HG03439 (cell line): ENCODE data around the gene MINAR2.
A peak's percentile ranks its signal among the peaks of the same experiment; 100 is the strongest.

Experiments used
- ATAC-seq: cut with Tn5 transposase; IDR thresholded peaks from one replicate; pipeline ENCODE4 v1.9.1; 2021; ENCODE audit warnings: mild to moderate bottlenecking, moderate library complexity; ENCODE audit not compliant: unreplicated experiment

MINAR2 gene, protein sequence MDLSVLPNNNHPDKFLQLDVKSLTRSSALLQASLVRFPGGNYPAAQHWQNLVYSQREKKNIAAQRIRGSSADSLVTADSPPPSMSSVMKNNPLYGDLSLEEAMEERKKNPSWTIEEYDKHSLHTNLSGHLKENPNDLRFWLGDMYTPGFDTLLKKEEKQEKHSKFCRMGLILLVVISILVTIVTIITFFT

DNA sequence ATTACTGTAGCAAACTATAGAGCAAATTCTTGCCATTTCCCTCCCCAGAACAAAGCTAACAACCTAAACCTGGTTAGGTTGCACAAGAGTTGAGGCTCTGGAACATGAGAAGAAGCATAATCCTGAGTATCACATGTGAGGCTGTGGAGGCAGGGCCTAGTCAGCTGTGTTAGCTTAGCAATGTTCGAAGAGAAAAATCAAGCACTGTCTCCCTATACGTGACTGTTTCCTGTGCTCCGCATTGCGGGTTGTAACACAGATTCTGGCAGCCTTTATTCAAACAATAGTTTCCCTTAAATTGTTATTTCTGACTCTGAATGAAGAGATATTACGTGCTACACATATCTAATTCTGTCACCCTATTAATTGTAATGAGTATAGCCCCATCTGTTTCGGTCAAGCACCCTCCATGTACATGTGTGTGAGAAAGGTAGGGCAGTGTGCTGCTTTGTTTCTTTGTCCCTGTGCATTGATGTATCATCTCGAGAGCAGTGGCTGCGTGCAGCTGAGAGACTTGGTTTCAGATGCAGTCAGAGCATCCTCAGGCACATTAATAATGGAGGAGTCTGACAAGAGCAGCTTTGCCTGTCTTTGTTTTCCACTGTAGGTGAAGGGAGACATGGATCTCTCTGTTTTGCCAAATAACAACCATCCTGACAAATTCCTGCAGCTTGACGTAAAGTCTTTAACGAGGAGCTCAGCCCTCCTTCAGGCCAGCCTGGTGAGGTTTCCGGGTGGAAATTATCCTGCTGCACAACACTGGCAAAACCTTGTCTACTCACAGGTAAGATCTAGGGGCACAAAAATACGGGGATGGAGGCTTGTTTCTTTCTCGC lies at the start of gene MINAR2:
MINAR2 (plus strand) TSS at position 523 of the 836 bp plus-strand sequence; CDS start at position 620, 97 bp downstream.
- no peak for ATAC-seq

DNA sequence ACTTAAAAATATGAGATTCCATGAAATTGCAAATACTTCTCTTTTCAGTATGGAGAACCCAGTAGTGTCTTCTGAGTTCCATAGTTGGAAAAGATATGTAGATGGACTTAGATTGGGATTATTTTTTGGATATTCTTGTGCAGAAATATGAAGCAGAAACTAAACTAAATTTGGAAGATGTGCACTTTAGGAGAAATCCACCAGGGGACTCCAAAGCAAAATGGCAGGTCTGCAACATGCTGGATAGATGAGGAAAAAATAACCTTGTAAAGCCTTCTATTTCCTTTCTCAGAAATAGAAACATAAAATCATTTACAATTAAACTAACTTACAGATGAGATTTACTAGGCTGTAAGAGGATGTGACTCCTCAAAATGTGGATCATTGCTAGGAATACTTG lies 49.2 kb upstream of the MINAR2 start:
- no peak for ATAC-seq

DNA sequence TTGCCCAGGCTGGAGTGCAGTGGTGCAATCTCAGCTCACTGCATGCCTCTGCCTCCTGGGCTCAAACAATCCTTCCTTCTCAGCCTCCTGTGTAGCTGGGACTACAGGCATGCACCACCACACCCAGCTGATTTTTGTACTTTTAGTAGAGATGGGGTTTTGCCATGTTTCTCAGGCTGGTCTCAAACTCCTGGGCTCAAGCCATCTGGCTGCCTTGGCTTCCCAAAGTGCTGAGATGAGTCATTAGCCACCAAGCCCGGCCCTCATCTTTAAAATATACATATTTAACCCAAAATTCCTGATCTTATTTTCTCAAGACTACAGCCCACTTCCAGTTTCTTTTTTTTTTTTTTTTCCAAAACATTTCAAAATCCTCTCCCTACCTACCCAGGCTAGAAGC lies 31.7 kb upstream of the MINAR2 start:
- no peak for ATAC-seq

DNA sequence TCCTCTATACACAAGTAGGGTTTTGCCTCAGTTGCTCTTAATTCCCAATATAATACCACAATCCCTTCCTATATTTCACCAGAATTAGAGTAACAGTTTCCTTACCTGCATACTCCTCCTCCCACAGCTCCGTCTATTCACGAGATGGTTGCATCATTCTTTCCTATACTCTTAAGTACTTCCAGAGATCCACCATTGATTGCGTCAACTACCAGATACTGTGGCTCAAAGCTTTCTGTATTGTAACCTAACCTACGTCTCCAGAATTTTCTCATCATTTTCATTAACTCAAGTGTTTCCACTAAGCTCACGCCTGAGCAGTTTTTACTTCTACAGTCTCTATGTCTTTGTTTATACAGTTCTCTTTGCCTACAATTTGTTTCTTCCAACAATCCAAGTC lies 31.2 kb upstream of the MINAR2 start:
- no peak for ATAC-seq

DNA sequence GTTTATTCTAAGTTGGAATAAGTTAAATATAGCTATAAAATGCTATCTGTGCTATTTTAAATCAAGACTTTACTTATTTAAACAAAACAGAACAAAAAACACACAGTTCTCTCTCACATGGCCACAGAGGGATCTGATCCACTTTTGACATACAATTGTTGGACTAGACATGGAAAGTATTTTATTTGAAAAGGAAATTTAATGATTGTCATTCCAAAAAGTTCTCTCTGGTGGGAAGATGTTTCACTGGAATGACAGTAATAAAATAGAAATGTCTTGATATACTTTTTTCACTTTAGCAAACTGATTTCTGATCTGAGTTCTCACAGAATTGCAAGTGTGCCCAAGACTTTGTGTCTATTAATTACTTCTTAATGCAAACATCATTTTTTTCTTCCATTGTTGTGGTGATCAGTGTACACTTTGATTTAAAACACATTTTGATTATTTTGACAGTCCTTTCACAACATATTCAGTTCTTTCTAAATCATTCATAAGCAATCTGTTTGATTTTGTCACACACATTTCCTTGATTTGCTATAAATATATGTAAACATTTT lies 30.1 kb upstream of the MINAR2 start:
- no peak for ATAC-seq

DNA sequence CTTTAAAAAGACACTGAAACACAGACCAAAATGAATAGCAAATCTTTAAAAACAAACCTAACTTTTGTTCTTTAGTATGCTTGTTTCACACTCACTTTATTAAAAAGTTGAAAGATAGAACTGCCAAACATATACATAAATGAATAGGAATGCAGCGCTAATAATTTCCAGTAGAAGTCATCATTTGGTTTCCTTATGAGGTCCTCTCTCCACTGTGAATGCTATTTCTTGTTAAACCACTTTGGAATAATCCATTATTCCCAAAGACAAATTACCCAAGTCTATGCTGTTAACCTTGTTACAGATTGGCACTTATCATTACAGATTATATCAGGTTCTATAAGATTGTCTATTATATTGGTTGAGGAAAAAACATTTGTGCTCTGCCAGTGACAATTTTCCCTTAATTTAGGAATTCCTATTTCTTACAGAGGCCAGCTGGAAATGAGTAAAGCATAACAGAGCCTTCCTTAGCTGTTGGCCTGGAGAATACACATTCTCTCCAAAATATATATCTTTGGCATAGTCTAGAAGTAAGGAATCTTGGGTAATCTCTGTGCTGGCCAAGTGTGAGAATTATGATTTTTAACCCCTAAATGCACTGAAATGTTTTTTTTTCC lies 29.3 kb upstream of the MINAR2 start:
- ATAC-seq = no peak

DNA sequence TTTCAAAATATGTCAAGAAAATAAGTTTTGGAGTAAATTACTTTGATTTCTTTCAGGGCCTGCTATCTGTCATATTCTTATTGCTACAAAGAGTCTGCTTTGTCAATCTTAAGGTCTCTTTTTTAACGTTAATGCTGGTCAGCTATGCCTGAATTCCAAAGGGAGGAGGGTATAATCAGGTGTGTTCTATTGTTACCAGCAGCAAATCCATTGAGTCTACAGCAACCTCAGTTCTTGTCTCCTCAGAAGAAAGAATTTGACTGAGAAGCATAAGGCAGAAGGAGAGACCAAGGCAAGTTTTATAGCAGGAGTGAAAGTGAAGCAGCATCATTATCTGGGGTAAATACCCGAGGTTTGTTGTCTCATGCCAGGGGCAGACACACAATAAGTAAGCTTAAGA lies 23.7 kb upstream of the MINAR2 start:
- no peak for ATAC-seq

DNA sequence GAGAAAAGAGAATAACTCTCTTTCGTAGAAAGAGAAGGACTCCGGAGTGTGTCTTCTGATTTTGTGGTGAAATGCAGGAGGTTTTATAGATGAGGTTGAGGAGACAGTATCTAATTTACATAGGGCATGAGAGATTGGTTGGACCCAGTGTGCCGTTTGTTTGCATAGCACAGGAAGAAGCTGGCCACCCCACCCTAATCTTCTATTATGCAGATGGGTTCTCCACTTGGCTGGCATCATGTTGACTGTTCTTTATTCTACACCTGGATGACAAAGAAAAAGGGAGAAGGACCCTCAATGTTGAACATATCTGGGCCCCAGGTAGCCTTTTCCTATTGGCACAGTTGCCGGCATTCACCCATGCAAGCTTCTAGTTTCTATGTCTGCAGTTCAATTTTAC lies 23.2 kb upstream of the MINAR2 start:
- ATAC-seq = no peak

DNA sequence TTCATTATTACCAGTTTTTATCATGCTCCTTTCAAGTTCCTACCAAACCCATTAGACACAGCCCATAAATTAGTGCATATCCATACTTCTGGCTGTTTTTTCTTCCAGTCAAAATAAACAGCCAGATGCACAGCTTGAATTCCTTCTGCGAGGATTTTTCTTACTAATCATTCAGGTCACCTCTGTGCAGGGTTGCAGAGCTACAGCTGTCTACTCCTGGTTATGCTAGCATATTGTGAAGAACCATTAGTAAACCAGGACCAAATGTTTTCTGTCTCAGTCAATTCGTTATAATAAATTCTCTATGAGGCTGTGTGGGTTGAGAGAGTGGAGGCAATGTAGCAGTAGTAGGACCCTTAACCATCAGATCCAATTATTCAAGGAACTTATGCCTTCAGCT lies 8.1 kb upstream of the MINAR2 start:
- no peak for ATAC-seq

DNA sequence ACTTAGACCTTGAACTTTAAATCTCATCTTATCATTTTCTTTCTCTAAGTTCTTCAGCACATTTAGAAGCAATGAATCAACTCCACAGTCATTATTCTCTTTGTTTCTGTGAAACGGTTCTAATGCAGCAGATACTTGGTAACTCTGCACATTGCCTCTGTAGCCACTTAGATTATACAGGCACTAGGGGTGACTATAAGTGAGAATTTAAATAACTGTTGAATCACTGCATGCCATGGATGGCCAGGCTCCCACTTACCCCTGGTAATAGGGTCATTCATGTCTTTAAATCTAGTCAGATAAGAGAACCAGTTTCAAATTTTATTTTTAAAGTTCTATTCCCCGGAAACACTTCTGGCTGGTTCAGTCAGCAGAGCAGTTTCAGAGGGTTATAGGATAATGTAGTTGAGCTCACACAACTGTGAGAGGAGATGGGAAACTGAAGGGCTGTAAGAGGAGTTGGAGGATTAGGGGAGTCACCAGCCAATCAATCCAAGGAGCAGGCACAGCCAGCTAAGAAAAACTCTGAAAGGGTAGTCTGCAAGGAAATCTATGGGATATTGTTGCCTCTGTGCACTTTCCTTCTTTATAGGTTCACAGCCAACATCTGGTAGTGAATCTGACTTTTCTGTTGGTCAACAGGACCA lies 4.2 kb upstream of the MINAR2 start:
- no peak for ATAC-seq

DNA sequence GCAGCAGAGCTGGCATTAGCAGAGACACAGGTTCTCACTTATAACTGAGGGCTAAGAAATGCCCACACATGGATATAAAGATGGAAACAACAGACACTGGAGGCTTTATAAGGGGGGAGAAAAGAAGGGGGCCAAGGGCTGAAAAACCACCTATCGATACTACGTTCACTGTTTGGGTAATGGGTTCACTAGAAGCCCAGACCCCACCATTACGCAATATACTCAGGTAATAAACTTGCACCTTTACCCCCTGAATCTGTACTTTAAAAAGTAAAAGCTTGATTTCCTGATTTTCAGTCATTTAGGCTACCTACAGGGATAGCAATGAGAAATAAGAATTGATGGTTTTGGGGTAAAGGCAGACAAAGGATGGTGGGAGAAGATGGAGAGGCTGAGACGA lies 1.9 kb upstream of the MINAR2 start:
- ATAC-seq = no peak

DNA sequence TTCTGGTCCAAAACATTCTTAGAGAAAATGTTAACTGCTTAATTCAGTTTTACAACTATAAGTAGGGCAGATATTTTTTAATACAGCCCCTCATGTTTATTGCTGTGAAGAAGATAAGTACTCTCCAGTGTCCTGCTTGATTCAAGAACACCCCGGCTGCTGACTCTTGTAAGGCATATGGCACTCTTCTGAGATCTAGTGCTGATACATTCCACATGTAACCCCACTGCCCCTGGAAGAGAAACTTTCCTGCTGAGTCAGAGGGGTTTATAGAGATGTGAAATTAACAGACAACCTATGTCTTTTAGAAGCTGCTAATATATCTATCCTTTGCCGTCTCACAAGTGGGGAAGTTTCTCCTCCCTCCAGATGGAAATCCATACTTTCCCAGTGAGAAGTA lies 1.0 kb upstream of the MINAR2 start:
- no peak for ATAC-seq

DNA sequence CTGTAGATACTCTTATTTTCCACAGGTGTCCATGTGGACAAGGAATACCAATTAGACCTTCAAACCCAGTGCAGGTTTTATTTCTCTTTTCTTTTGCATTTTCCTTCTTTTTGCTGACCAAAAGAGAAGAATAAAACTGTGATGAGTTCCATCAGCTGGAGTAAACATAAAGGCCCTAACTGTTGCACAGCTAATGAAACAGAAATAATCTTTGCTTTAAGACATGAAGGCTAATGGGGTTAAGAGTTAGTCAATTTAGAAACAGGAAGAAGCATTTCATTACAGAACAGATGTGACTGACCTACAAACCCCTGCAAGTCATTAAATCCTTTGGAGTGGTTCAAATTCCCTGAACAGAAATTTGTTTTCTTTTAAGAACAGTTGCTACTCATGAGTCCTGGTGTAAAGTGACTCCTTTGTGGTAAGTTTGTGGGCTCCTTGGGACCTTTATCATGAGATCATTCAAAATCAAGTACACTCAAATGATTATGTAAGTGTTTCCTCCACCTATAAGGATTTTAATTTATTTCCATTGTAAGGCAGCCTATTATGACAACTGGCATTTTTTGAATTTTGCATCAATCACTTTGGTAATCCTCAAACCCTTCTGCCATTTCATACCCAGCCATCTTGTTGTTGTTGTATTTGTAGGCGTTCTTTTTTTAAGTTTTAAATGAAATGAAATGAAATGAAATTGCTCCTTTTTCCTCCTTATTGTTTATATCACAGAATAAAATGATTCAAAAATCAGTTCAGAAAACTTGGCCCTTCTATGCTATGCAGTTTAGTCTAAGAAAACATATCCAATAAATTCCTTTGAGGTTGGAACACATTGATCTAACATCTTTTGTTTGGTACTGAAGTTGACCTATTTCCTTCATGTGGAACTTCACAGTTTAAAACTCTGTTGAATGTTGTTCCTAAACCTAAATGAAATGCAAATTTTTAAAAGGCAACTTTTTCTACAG lies 1.3 kb downstream of the MINAR2 start:
- no peak for ATAC-seq

DNA sequence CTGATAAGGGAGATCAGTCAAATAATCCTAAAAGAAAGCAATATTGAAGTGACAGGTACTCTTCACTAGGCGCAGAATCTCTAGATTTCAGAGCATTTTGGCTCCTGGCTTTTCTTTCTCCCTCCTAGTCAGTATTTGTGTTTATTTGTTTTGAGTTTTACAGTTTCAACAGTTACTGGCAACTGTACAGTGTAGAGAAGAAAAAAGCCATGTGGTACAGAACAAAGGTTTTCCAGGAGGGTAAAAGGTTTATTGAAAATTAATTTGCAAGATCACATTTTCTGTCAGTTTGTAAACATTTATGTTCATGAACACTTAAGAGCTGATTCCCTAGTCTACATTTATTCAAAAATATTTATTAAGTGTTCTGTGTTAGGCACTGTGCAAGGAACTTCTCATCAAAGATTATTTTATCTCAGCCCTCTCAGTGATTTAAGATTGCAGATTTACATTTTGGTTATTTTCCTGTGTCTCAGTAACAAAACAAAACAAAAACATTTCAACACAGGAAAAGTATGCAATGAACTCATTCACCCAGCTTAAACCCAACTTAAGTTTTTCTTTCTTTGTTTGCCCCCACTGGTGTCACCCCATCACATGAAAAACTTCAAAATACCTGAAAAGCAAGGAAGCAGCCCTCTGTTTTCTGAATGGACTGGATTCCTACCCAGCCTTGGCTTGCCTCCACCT lies 12.9 kb downstream of the MINAR2 start:
- ATAC-seq = no peak

DNA sequence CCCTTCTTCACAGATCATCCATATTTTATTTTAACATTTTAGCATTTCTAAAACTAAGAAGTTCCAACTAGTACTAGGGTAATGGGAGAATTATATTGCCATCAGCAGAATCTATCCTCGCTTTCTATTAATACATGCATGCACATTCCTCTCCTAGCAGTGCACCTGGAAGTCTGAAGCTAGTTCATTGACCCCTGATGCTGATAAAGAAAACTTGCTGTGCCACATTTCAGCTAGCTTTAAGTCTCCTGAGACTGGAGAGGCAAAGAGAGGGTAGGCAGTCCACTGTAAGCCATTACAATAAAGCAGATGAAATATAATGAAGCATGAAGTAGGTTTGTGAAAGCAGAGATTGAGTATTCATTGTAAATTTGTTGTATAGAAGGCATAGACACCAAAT lies 15.8 kb downstream of the MINAR2 start:
- no peak for ATAC-seq

DNA sequence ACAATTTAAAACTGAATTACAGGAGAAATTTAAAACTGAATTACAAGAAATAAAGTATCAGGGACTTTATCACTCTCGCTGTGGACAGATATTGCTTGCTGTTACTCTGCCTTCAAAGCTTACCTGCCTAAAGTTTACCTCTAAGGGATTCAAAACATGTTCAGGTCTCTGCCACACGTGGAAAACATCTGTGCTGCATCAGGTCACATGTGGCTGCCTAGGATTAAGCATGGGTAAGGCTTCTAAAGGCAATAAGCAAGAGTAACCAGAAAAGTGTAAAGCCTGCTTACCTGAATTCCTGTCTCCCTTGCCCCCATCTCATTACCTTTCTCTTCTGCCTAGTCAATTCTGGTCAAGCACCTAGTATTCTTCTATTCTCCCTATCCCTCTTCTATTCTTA lies 18.9 kb downstream of the MINAR2 start:
- ATAC-seq = no peak

DNA sequence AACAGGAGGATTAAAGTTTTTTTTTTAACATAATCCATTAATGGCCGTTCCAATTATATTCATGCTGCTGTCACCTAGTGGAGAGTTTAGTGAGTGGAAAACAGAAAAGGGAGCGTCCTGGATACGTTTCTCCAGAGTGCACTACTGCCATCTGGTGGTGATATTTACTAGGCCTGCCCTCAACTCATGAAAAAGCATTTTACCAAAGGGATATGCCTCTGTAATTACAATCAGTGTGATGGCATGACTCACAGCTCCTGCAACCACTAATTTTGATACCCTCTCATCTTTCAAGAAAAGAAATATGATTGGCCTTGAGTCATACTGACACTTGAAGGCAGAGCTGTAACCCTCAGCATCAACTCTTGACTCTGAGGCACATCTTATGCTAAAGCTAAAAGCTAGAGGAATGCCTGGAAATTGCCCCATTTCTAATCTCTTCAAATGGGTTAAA lies 20.1 kb downstream of the MINAR2 start:
- ATAC-seq = peak; percentile 86

DNA sequence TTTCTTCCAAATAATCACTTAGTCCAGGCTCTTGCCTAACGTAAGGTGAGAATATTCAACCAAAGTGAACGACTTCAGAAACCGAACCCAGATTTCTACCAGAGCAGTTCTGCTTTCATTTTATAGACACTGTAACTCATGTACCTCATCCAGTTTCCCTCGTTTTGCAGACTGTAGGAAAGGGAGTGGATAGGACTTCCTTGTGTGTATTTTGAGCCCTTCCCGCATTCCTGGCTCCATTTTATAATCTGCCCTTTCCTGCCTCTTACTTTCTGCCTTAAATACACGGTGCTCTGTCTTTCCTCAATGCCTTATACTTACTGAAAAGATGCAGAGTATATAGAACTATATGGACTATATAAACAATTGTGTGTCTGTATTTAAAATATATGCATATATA lies 20.8 kb downstream of the MINAR2 start:
- ATAC-seq = no peak

DNA sequence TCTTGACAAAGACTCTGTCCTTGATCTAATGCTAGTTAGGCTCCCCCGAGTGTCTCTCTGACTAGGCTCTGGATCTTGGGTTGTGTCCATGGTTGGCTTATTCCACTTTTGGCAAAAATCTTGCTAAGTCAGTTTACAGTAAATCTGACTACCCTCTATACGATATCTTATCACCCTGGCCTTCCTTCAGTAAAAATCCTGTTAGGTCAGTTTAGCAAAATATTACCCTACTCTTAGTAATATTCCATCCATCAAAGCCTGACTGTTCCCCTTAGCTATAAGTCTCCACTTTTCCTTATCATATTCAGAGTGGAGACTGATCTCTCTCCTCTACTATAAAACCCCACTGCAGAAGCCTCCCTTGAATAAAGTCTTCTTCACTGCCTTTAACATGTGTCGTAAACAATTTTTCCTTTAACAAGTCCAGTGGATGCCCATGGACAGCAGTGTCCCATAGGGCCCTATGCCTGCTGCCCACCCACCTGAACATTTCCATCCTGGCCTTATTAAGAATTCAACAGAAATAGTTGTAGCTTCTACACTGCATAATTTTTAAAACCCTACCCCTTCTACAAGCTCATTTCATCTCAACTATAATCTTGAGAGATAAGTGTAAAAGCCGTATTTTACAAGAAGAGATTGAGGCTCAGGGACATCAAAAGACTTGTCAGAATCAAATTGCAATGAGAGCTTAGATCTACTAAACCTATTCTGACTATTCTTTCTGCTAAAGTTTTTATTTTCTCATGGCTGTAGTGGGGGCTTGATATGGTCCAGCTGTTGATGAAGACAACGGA lies 22.3 kb downstream of the MINAR2 start:
- no peak for ATAC-seq
